OCI-LY7 (cell line): Measurements from ENCODE around the gene RPS17. TPM values are rescaled to one million over a fixed set of nuclear protein-coding genes. Genes with fewer than 3 reads are reported as not detected.

ENCODE experiments used
- BruUV-seq: library from RNA; stranded (reverse); fragments of 400-500 nt; replicated peaks from 2 replicates; lab custom pipeline; 2021; lab: Mats Ljungman, UMichigan
- CTCF ChIA-PET: fragments of 300-600 bp; sonication (Branson Sonifier 250); formaldehyde crosslinking; loops from one replicate; lab custom pipeline; 2022; ENCODE audit warnings: antibody characterized with exemption; ENCODE audit not compliant: unreplicated experiment; lab: Charles Lee
- POLR2A ChIA-PET: fragments of 300-600 bp; sonication (Branson Sonifier 250); formaldehyde crosslinking; loops from one replicate; lab custom pipeline; 2022; ENCODE audit warnings: antibody characterized with exemption; lab: Charles Lee
- DNase-seq: peaks from one replicate; pipeline ENCODE4 v3.0.0-alpha.2; 2015; ENCODE audit warnings: low spot score
- H2AFZ ChIP-seq: fragments of 200-600 bp; sonication (generic), shearing (Covaris generic); 2 replicates; pipeline ENCODE4 v1.6.1; 2014; ENCODE audit warnings: mild to moderate bottlenecking, antibody characterized with exemption, low read length, moderate library complexity
- H3K27ac ChIP-seq: fragments of 200-600 bp; sonication (generic); 2 replicates; pipeline ENCODE4 v1.5.1; 2014; ENCODE audit warnings: mixed run types, low read depth, mild to moderate bottlenecking, moderate library complexity, low read length, inconsistent platforms; ENCODE audit not compliant: poor library complexity, severe bottlenecking
- H3K36me3 ChIP-seq: fragments of 200-600 bp; sonication (generic); 2 replicates; pipeline ENCODE4 v1.6.1; 2014; ENCODE audit warnings: mild to moderate bottlenecking, antibody characterized with exemption, low read length, moderate library complexity, mixed read lengths; ENCODE audit not compliant: insufficient read depth
- H3K4me1 ChIP-seq: fragments of 200-600 bp; sonication (generic); 2 replicates; pipeline ENCODE4 v1.5.1; 2014; ENCODE audit warnings: mild to moderate bottlenecking, low read length; ENCODE audit not compliant: insufficient read depth, poor library complexity, severe bottlenecking
- H3K4me2 ChIP-seq: fragments of 200-600 bp; sonication (generic); 2 replicates; pipeline ENCODE4 v1.6.1; 2014; ENCODE audit warnings: mild to moderate bottlenecking, low read length
- H3K4me3 ChIP-seq: fragments of 200-600 bp; sonication (generic); 2 replicates; pipeline ENCODE4 v1.5.1; 2014; ENCODE audit warnings: mild to moderate bottlenecking, low read depth, low read length; ENCODE audit not compliant: poor library complexity, severe bottlenecking
- H3K79me2 ChIP-seq: fragments of 200-600 bp; sonication (generic); 2 replicates; pipeline ENCODE4 v1.6.1; 2016; ENCODE audit warnings: low read depth, mild to moderate bottlenecking, low read length, moderate library complexity, mixed read lengths; ENCODE audit not compliant: insufficient read depth
- H3K9me2 ChIP-seq: fragments of 200-600 bp; sonication (generic); 2 replicates; pipeline ENCODE4 v1.6.1; 2016; ENCODE audit warnings: mild to moderate bottlenecking, low read length, mixed read lengths; ENCODE audit not compliant: insufficient read depth
- H3K9me3 ChIP-seq: fragments of 200-600 bp; sonication (generic); 2 replicates; pipeline ENCODE4 v1.6.1; 2014; ENCODE audit warnings: mild to moderate bottlenecking, mixed run types, low read length, mixed read lengths
- H4K20me1 ChIP-seq: fragments of 200-600 bp; sonication (generic); 2 replicates; pipeline ENCODE4 v1.6.1; 2014; ENCODE audit warnings: mild to moderate bottlenecking, antibody characterized with exemption, low read length, moderate library complexity, mixed read lengths; ENCODE audit not compliant: insufficient read depth
- EZH2phosphoT487 ChIP-seq: fragments of 200-600 bp; sonication (generic); IDR thresholded peaks from 2 replicates; pipeline ENCODE4 v1.6.1; 2018; ENCODE audit warnings: low read depth, borderline replicate concordance, mild to moderate bottlenecking, mixed run types, antibody characterized with exemption, low read length, moderate library complexity, mixed read lengths
- intact Hi-C: fragments of 100-400 bp; cut with micrococcal nuclease; formaldehyde crosslinking; loops from one replicate; pipeline ENCODE4 v1.10.0; 2022; ENCODE audit not compliant: unreplicated experiment
- total RNA-seq, 2 experiments: library from RNA; depleted of rRNA in 1 of 2; stranded (reverse); fragments of >200 nt in 1 of 2; shearing (Covaris generic) in 1 of 2; gene quantifications; 2 replicates each; pipeline ENCODE4 v1.2.3, GENCODE V29; 2014 to 2022
- TF ChIP-seq, protein P1 (sequence below): fragments of 200-600 bp; sonication (generic); conservative IDR thresholded peaks from 2 replicates; pipeline ENCODE4 v1.5.1; 2014; ENCODE audit warnings: mild to moderate bottlenecking, antibody characterized with exemption, low read length, moderate library complexity, mixed read lengths

The RPS17 gene
- total RNA-seq, 2 experiments from 2014 or later, result 2,562 to 3,737 TPM

DNA sequence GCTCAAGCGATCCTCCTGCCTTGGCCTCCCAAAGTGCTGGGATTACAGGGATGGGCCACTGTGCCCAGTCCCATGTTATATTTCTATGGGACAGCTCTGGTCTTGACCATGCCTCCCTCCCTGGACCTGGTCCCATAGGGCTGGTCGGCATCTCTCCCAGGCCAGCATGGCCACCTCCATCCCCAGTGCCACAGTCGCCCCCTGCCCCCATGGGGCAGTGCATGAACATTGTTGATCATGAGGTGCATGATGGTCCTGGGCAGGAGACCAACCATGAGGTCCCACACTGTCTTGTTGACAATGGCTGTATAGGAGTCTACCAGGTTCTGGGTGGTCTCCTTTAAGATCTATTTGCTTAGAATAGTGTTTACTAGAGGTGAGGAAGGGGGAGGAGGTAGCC is 6.5 kb downstream of the RPS17 start:
- Histone ChIP-seq H2AFZ (no peak overlapping the region), H4K20me1 (peaks cover 24% of the 10 kb centered on the region), H3K9me2 (no peaks in the 10 kb centered on the region), H3K9me3 (no peaks in the 10 kb centered on the region), H3K4me2 (no peak overlapping the region), H3K4me1 (peaks cover 37% of the 10 kb centered on the region), H3K79me2 (peaks cover 23% of the 10 kb centered on the region), H3K27ac (no peak overlapping the region), H3K4me3 (no peak overlapping the region), H3K36me3 (peaks cover 57% of the 10 kb centered on the region)
- TF ChIP-seq EZH2phosphoT487, result no peak
- TF ChIP-seq, protein P1, sequence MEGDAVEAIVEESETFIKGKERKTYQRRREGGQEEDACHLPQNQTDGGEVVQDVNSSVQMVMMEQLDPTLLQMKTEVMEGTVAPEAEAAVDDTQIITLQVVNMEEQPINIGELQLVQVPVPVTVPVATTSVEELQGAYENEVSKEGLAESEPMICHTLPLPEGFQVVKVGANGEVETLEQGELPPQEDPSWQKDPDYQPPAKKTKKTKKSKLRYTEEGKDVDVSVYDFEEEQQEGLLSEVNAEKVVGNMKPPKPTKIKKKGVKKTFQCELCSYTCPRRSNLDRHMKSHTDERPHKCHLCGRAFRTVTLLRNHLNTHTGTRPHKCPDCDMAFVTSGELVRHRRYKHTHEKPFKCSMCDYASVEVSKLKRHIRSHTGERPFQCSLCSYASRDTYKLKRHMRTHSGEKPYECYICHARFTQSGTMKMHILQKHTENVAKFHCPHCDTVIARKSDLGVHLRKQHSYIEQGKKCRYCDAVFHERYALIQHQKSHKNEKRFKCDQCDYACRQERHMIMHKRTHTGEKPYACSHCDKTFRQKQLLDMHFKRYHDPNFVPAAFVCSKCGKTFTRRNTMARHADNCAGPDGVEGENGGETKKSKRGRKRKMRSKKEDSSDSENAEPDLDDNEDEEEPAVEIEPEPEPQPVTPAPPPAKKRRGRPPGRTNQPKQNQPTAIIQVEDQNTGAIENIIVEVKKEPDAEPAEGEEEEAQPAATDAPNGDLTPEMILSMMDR, result no peak
- intact Hi-C loops, result loop anchor here (5.0 to 10.0 kb wide), 2 partner anchors 468 to 671 kb away; partner anchors contain the start of gene HDGFL3
- ChIA-PET CTCF (no interaction called here), POLR2A (no interaction called here)
- no peak for DNase-seq
- no TSS peak for BruUV-seq

GRCh38 chr15:82532991-82533481 is 7.2 kb downstream of the RPS17 start:
- no TSS peak for BruUV-seq
- no peak overlapping the region for H3K27ac ChIP-seq
- DNase-seq, result no peak
- H3K9me3 ChIP-seq, result no peaks in the 10 kb centered on the region
- intact Hi-C loops, result loop anchor here (5.0 to 10.0 kb wide), 2 partner anchors 469 to 672 kb away; partner anchors contain the start of gene HDGFL3
- H3K36me3 ChIP-seq, result peaks cover 49% of the 10 kb centered on the region
- peaks cover 15% of the 10 kb centered on the region for H3K79me2 ChIP-seq
- no peak overlapping the region for H3K4me3 ChIP-seq
- POLR2A ChIA-PET, result no interaction called here
- TF ChIP-seq, protein P1, result no peak
- no peak for TF ChIP-seq EZH2phosphoT487
- CTCF ChIA-PET, result interaction anchor here (0.6 kb wide), 1 partner anchor 253 kb away, joined by 15 read pairs; no protein-coding TSS in a partner anchor
- H2AFZ ChIP-seq, result no peak overlapping the region
- H3K9me2 ChIP-seq, result no peaks in the 10 kb centered on the region
- H4K20me1 ChIP-seq, result peaks cover 16% of the 10 kb centered on the region
- H3K4me2 ChIP-seq, result no peak overlapping the region
- peaks cover 30% of the 10 kb centered on the region for H3K4me1 ChIP-seq

DNA sequence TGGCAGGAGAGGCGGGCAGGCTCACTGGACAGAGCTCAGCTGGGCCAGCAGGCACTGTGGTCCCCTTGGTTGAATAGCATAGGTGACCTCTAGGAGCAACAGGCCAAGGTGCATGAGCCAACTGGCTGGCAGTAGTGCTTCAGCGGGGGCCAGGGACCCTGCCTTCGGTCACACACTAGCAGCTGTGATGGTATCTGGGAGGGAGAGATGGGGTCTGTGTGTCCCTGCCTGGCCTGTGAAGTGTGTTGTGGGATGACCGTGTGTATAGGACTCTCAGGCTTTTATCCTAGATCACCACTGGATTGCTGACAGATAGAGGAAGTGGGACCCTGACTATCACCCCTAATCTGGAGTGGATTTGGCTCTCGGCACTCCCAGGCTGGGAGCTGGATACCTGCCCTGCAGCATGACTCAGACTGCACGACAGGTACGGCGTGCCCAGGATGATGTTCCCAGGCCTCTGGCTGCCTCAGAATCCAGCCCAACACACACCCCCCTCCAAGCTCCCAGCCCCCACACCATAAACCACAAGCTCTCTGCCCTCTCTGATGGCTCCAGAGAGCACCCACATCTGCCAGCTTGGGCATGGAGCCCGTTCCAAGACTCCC is 7.8 kb downstream of the RPS17 start:
- no peak for DNase-seq
- peaks cover 10% of the 10 kb centered on the region for H3K79me2 ChIP-seq
- BruUV-seq, result no TSS peak
- TF ChIP-seq, protein P1, result no peak
- no peak for TF ChIP-seq EZH2phosphoT487
- H2AFZ ChIP-seq, result no peak overlapping the region
- no peak overlapping the region for H3K4me2 ChIP-seq
- peaks cover 44% of the 10 kb centered on the region for H3K36me3 ChIP-seq
- no peak overlapping the region for H3K27ac ChIP-seq
- ChIA-PET POLR2A (no interaction called here), CTCF (interaction anchor here (0.6 kb wide), 1 partner anchor 254 kb away, joined by 15 read pairs; no protein-coding TSS in a partner anchor)
- no peaks in the 10 kb centered on the region for H3K9me2 ChIP-seq
- peaks cover 25% of the 10 kb centered on the region for H3K4me1 ChIP-seq
- no peaks in the 10 kb centered on the region for H3K9me3 ChIP-seq
- H4K20me1 ChIP-seq, result peaks cover 11% of the 10 kb centered on the region
- intact Hi-C loops, result loop anchor here (5.0 to 10.0 kb wide), 2 partner anchors 470 to 672 kb away; partner anchors contain the start of gene HDGFL3
- H3K4me3 ChIP-seq, result no peak overlapping the region
